ENCODE measurements around the gene TAT.
A peak's percentile ranks its signal among the peaks of the same experiment; 100 is the strongest.
"Not testable (repeated sequence)": the region's sequence is repeated elsewhere in the genome, so short reads cannot be mapped to it uniquely, and the experiment has no call there.

TAT gene

GRCh38 chr16:71584543-71585317 lies 7.8 kb upstream of the TAT start:
- no peak for DNase-seq

GRCh38 chr16:71582553-71582848 lies 5.6 kb upstream of the TAT start:
- not testable (repeated sequence) for DNase-seq

DNA sequence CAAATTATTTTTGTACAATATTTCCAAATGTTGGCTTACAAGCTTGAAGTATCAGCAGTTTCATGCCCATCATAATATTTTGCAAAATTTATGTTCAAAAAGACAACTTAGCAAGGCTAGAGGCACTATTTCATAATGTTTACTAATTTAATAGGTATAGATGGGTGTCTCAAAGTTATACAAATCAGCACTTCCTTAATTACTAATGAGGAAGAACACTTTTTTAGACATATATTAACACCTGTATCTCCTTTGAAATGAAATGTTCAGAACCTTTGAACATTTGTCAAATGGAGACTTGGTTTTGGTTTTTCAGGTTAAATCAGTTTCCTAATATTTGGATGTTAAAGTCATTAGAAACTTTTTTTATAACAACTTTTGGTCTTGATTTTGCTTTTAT lies 2.2 kb downstream of the TAT start:
- no peak for DNase-seq

- no peak for DNase-seq
Observed at GRCh38 chr16:71573387-71574094, 3.4 kb downstream of the TAT start.

- no peak for DNase-seq
Observed at GRCh38 chr16:71572497-71573116, 4.3 kb downstream of the TAT start.

- no peak for DNase-seq
Observed at GRCh38 chr16:71570144-71570543, 6.7 kb downstream of the TAT start.

- DNase-seq: no peak
Observed at GRCh38 chr16:71569621-71570020, 7.3 kb downstream of the TAT start.

GRCh38 chr16:71568551-71568950 lies 8.3 kb downstream of the TAT start:
- no peak for DNase-seq

- DNase-seq: no peak
Observed at GRCh38 chr16:71567931-71568330, 9.0 kb downstream of the TAT start.

DNA sequence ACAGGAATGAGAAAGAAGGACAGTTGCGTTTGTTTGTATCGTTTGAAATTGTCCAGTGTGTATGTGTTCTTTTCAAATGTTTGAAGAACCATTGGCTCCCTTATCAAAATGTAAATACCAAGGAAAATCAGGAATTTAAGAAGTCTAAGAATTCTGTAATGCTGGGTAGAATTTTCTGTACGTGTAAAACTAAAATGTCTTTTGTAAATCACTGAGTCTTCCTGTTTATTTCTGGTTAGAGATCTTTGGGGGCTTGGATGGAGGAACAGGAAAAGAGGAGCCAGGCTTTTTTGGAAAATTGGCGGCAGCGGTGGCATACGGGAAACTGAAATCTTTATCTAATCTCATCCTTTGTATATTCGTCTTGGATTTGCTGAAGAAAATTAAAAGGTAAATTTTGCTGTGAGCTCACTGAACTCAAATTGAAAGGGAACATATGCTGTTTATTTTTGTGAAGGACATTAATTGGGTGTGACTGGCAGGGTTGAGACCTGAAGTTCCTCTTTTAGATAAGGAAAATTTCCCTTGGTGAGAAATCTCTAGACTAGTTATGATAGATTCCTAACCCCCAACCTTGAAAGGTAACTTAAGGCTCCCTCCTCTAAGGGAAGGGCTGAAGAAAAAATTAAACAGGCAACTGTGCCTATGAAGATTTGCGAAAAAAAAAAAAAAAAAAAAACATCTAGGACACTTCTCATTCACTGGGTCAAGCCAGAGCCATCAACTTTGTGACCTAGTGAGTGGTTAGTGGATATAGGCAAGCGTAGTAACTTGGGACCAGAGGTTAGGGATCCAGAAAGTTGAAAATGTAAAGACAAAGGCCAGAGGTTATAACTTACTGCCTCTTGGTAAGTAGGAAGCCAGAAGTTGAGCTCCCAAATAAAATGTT lies 10.8 kb downstream of the TAT start:
- DNase-seq: no peak

DNA sequence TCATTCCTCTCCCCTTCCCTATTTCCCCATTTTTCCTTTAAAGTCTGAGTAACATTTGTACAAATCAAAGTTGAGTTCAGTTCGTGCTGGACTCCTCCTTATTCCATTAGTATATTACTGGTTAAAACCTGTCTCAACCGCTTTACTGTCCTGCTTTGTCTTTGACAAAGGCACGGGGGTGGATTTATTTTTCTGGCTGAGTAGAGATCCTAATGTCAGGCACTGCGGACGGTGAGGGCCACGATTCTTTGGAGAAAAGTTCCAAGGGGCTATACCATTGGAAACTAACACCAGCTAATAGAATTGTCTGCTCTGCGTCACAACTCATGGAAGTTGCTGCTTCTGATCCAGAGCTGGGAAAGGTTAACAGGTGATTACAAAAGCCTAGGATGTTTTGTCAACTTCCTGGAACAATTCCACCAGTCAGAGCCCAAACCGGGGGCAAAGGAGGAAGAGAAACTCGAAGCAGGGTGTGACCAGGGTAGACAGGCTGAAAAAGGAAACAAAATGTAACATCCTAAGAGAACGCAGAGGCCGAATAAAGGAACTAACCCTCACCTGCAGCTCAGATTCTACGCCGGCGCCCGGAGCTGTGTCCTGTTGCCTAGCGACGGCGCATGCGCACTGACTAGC lies 12.4 kb downstream of the TAT start:
- no peak for DNase-seq

DNA sequence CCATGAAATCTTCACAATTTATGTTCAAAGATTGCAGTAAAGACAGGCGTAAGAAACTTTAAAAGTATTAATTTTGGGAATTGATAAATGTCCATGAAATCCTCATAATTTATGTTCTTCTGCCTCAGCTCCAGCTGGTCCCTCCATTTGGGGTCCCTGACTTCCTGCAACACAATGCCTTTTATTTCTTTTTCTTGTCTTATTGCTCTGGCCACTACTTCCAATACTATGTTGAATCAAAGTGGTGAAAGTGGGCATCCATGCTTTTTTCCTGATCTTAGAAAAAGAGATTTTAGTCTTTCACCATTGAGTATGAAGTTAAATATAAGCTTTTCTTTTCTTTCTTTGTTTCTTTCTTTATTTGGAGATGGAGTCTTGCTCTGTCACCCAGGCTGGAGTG lies 14.3 kb downstream of the TAT start:
- no peak for DNase-seq

- not testable (repeated sequence) for DNase-seq
Observed at GRCh38 chr16:71561886-71562285, 15.0 kb downstream of the TAT start.

DNA sequence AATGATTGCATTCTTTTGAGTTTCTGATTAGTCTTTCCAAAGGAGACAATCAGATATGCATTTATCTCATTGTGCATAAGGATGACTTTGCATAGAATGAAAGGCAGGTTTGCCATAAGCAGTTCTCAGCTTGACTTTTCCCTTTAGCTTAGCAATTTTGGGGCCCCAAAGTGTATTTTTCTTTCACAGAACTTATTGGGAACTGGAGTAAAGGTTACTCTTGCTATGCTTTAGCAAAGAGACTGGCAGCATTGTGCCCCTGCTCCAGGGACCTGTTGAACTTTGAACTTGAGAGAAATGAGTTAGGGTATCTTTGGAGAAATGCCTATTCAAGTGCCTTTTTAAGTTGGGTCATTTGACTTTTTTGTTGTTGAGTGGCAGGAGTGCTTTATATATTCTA lies 17.0 kb downstream of the TAT start:
- DNase-seq: no peak

GRCh38 chr16:71557954-71558582 lies 18.8 kb downstream of the TAT start:
- no peak for DNase-seq

DNA sequence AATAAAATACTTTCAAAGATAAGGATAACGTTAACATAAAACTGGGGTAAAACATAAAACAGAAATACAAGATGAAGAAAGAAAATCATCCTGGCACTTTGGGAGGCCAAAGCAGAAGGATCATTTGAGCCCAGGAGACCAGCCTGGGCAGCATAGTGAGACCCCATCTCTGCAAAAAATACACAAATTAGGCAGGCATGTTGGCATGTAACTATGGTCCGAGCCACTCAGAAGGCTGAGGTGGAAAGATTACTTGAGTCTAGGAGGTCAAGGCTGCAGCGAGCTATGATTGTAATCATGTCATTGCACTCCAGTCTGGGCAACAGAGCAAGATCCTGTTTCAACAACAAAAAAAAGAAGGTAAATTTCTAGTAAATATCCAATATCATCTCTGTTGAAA lies 19.6 kb downstream of the TAT start:
- no peak for DNase-seq

- DNase-seq: no peak
Observed at GRCh38 chr16:71555230-71555891, 21.5 kb downstream of the TAT start.

DNA sequence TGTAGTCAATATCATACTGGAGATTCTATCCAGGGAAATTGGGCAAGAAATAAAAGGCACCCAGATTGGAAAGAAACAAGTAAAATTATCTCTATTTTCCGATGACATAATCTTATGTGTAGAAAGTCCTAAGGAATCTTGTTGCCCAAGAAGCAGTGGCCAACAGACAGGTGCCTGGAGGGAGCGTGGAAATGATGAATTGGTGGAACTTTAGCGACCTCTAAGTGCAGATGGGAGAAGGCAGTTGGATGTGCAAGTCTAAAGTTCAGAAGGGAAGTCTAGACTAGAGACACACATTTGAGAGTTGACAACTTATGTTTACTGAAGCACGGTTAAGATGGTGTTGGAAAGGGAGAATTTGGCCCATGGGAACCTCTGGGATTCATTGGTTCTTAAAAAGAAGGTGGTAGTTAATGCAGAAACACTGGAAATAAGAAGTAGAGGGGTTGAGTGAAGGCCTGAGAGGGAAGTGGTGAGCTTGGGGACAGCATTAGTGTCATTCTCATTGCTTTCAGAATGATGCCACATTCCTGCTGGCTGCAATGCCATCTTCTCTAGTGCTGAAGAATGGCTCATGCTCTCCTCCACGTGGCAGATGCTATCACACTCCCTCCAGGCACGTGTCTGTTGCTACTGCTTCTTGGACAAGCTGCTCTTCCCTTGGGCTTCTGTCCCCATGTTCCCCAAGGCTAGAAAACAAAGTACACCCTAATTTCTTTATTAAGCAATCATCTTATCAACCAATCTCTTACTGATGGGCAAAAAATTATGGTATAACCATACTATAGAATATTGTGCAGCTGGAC lies 24.0 kb downstream of the TAT start:
- no peak for DNase-seq

DNA sequence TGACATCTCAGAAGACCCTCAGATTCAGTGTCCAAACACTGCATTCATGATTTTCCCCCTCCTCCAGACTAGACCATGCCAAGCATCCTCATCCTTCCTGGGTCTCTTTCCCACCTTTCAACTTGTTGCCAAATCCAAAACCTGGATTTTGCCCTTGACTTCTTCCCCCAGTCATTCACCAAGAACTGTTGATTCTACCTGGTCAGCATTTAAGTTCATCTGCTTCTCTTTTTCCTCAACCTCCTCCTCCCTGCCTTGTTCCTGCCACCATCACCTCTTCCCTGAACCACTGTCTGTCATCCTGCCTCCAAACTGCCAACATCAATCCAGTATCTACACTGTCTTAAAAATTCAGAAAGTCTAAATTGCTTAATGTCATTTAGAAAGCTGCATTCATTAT lies 29.7 kb downstream of the TAT start:
- DNase-seq: no peak

GRCh38 chr16:71542377-71542776 lies 34.5 kb downstream of the TAT start:
- DNase-seq: peak; percentile 1 to 9

GRCh38 chr16:71537643-71538042 lies 39.2 kb downstream of the TAT start:
- DNase-seq: peak; percentile 2

Measured in NCI-H446 (cell line).